ENCODE results near the gene AKAP7.

GRCh38 chr6:131212913-131213312, 77.6 kb downstream of the AKAP7 start:
- TF ChIP-seq CTCF (IDR thresholded peaks at IDR 0.05) = no peak
- no peak for TF ChIP-seq RAD21 (IDR thresholded peaks at IDR 0.05; ENCODE audit: low read length)
- TF ChIP-seq GABPA (IDR thresholded peaks at IDR 0.05; ENCODE audit: low read depth) = no peak
- TF ChIP-seq, protein P1, sequence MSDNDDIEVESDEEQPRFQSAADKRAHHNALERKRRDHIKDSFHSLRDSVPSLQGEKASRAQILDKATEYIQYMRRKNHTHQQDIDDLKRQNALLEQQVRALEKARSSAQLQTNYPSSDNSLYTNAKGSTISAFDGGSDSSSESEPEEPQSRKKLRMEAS (IDR thresholded peaks at IDR 0.05; ENCODE audit: low read depth) = no peak
- no peak for TF ChIP-seq RFX5 (IDR thresholded peaks at IDR 0.05; ENCODE audit: low read length)
- TF ChIP-seq, protein P2, sequence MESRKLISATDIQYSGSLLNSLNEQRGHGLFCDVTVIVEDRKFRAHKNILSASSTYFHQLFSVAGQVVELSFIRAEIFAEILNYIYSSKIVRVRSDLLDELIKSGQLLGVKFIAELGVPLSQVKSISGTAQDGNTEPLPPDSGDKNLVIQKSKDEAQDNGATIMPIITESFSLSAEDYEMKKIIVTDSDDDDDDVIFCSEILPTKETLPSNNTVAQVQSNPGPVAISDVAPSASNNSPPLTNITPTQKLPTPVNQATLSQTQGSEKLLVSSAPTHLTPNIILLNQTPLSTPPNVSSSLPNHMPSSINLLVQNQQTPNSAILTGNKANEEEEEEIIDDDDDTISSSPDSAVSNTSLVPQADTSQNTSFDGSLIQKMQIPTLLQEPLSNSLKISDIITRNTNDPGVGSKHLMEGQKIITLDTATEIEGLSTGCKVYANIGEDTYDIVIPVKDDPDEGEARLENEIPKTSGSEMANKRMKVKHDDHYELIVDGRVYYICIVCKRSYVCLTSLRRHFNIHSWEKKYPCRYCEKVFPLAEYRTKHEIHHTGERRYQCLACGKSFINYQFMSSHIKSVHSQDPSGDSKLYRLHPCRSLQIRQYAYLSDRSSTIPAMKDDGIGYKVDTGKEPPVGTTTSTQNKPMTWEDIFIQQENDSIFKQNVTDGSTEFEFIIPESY (IDR thresholded peaks at IDR 0.05; ENCODE audit: borderline replicate concordance, low read depth) = no peak
- TF ChIP-seq SMC3 (IDR thresholded peaks at IDR 0.05; ENCODE audit: low read depth, low read length) = no peak
- no peak for TF ChIP-seq REST (IDR thresholded peaks at IDR 0.05; ENCODE audit: low read depth, low read length)
- no peak for TF ChIP-seq NFIC (IDR thresholded peaks at IDR 0.05; ENCODE audit: borderline replicate concordance)
- TF ChIP-seq MXI1 (IDR thresholded peaks at IDR 0.05; ENCODE audit: low read depth, low read length) = no peak
- TF ChIP-seq, protein P3, sequence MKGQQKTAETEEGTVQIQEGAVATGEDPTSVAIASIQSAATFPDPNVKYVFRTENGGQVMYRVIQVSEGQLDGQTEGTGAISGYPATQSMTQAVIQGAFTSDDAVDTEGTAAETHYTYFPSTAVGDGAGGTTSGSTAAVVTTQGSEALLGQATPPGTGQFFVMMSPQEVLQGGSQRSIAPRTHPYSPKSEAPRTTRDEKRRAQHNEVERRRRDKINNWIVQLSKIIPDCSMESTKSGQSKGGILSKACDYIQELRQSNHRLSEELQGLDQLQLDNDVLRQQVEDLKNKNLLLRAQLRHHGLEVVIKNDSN (IDR thresholded peaks at IDR 0.05; ENCODE audit: borderline replicate concordance, low read depth) = no peak
